Measurements from ENCODE around the gene SPATA6L. TPM values are rescaled to one million over a fixed set of nuclear protein-coding genes. Genes with fewer than 3 reads are reported as not detected.

Gene SPATA6L
- total RNA-seq, 1 experiment from 2014 or later, result 2.4 TPM

DNA sequence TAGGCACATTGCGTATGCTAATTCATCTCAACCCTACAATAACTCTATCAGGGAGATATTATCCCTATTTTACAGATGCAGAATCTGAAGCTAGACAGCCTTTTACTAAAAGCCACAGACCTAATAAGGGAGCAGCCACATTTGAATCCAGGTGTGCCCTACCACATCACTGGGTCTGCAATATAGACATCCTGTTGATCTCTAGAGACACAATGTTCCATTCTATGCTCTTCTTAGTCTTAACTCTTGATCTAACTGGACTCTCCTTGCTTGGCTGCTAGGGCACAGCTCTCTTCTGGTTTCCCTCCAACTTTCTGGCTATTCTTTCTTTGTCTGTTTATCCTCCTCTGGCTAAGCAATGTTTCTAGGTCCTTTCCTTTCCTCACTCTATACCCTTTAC lies 1.4 kb upstream of the SPATA6L start:
- Mint-ChIP-seq H3K27me3 (ENCODE audit: insufficient read depth, unreplicated experiment) (no peaks in the 10 kb centered on the region), H3K4me1 (ENCODE audit: low read depth, unreplicated experiment) (no peaks in the 10 kb centered on the region), H3K9me3 (ENCODE audit: unreplicated experiment) (no peaks in the 10 kb centered on the region), H3K4me3 (ENCODE audit: unreplicated experiment) (no peak overlapping the region), H3K27ac (ENCODE audit: unreplicated experiment) (no peak overlapping the region), H3K36me3 (ENCODE audit: insufficient read depth, unreplicated experiment) (no peaks in the 10 kb centered on the region)
- Histone ChIP-seq H3K4me1 (0 out of 2 replicates have a peak, but pooled peaks cover 12% of the 10 kb centered on the region), H3K9me3 (no peaks in the 10 kb centered on the region), H3K4me3 (ENCODE audit: low read depth, low read length) (no peak overlapping the region), H3K36me3 (ENCODE audit: control insufficient read depth, insufficient read depth, low read length) (no peaks in the 10 kb centered on the region), H3K27me3 (replicated peaks; ENCODE audit: control insufficient read depth, insufficient read depth, low read length) (no peaks in the 10 kb centered on the region)
- TF ChIP-seq, protein P1, sequence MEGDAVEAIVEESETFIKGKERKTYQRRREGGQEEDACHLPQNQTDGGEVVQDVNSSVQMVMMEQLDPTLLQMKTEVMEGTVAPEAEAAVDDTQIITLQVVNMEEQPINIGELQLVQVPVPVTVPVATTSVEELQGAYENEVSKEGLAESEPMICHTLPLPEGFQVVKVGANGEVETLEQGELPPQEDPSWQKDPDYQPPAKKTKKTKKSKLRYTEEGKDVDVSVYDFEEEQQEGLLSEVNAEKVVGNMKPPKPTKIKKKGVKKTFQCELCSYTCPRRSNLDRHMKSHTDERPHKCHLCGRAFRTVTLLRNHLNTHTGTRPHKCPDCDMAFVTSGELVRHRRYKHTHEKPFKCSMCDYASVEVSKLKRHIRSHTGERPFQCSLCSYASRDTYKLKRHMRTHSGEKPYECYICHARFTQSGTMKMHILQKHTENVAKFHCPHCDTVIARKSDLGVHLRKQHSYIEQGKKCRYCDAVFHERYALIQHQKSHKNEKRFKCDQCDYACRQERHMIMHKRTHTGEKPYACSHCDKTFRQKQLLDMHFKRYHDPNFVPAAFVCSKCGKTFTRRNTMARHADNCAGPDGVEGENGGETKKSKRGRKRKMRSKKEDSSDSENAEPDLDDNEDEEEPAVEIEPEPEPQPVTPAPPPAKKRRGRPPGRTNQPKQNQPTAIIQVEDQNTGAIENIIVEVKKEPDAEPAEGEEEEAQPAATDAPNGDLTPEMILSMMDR (IDR thresholded peaks at IDR 0.05; ENCODE audit: insufficient read depth in 1 of 2, low read depth in 1 of 2, low read length in 1 of 2, severe bottlenecking in 1 of 2, unreplicated experiment in 1 of 2), result no peak
- intact Hi-C loops (cut with micrococcal nuclease; ENCODE audit: unreplicated experiment), result loop anchor here (10.0 kb wide), 1 partner anchor 317 kb away; the partner anchor contains the start of gene JAK2
- DNase-seq, result no peak
- BruUV-seq (replicated peaks), result no TSS peak
- ChIA-PET CTCF (no interaction called here), POLR2A (no interaction called here)

DNA sequence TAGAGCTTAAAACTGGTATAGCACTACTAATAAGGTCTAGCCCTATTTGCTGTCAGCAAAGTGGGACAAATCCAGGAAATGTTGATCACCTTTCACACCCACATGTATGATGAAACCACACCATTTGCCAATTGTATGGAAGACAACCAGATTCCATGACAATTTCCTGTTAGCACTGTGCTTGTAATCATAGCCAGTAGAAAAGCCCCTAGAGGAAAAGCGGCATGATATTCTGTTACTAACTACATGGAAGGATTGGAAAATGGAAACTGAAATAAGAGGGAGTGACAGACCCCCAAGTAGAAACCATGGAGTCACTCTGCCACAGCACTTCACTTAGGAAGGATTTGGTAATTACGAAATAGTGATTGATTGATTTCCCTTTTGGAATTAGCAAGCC lies 923 bp downstream of the SPATA6L start:
- H3K4me1 Mint-ChIP-seq (ENCODE audit: low read depth, unreplicated experiment), result peaks cover 7% of the 10 kb centered on the region
- Histone ChIP-seq H3K36me3 (ENCODE audit: control insufficient read depth, insufficient read depth, low read length) (no peaks in the 10 kb centered on the region), H3K27me3 (replicated peaks; ENCODE audit: control insufficient read depth, insufficient read depth, low read length) (no peaks in the 10 kb centered on the region), H3K4me3 (ENCODE audit: low read depth, low read length) (no peak overlapping the region; the same call in 1 of the 2 replicates), H3K4me1 (0 out of 2 replicates have a peak, but pooled peaks cover 12% of the 10 kb centered on the region), H3K9me3 (no peaks in the 10 kb centered on the region)
- no peaks in the 10 kb centered on the region for H3K27me3 Mint-ChIP-seq (ENCODE audit: insufficient read depth, unreplicated experiment)
- H3K9me3 Mint-ChIP-seq (ENCODE audit: unreplicated experiment), result no peaks in the 10 kb centered on the region
- TF ChIP-seq, protein P1 (IDR thresholded peaks at IDR 0.05; ENCODE audit: insufficient read depth in 1 of 2, low read depth in 1 of 2, low read length in 1 of 2, severe bottlenecking in 1 of 2, unreplicated experiment in 1 of 2), result no peak
- no TSS peak for BruUV-seq (replicated peaks)
- H3K36me3 Mint-ChIP-seq (ENCODE audit: insufficient read depth, unreplicated experiment), result no peaks in the 10 kb centered on the region
- H3K4me3 Mint-ChIP-seq (ENCODE audit: unreplicated experiment), result peak overlapping the region; percentile 84
- intact Hi-C loops (cut with micrococcal nuclease; ENCODE audit: unreplicated experiment), result loop anchor here (10.0 kb wide), 1 partner anchor 319 kb away; the partner anchor contains the start of gene JAK2
- CTCF ChIA-PET, result no interaction called here
- no peak for DNase-seq
- POLR2A ChIA-PET, result interaction anchor here (0.8 to 1.2 kb wide), 3 partner anchors 12 to 174 kb away, joined by 3 to 5 read pairs (median 4); partner anchors contain the start of gene CDC37L1
- no peak overlapping the region for H3K27ac Mint-ChIP-seq (ENCODE audit: unreplicated experiment)

DNA sequence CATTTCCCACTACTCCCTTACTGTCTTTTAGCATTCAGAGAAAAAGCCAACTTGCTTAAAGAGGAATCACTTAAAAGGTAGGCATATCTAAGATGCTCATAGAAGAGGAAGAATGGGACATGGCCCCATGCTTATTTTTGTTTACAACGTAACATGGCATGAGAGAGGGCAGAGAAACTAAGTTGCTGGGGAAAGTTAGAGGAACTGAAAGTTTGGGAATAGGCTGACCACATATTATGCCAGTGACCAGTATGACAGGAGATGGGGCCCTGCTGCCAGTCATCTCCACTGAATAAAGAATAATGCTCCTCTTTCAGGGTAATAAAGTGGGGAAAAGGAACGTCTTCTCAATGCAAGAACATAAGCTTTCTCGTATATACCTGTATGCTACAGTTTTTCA lies 2.3 kb downstream of the SPATA6L start:
- Mint-ChIP-seq H3K4me1 (ENCODE audit: low read depth, unreplicated experiment) (peaks cover 7% of the 10 kb centered on the region), H3K27me3 (ENCODE audit: insufficient read depth, unreplicated experiment) (no peaks in the 10 kb centered on the region), H3K9me3 (ENCODE audit: unreplicated experiment) (no peaks in the 10 kb centered on the region), H3K4me3 (ENCODE audit: unreplicated experiment) (peak overlapping the region; percentile 43), H3K36me3 (ENCODE audit: insufficient read depth, unreplicated experiment) (no peaks in the 10 kb centered on the region), H3K27ac (ENCODE audit: unreplicated experiment) (no peak overlapping the region)
- ChIA-PET CTCF (no interaction called here), POLR2A (no interaction called here)
- TF ChIP-seq, protein P1 (IDR thresholded peaks at IDR 0.05; ENCODE audit: insufficient read depth in 1 of 2, low read depth in 1 of 2, low read length in 1 of 2, severe bottlenecking in 1 of 2, unreplicated experiment in 1 of 2), result no peak
- no peaks in the 10 kb centered on the region for H3K36me3 ChIP-seq (ENCODE audit: control insufficient read depth, insufficient read depth, low read length)
- no peak overlapping the region for H3K4me3 ChIP-seq (ENCODE audit: low read depth, low read length)
- no peak for DNase-seq
- H3K4me1 ChIP-seq, result 0 out of 2 replicates have a peak, but pooled peaks cover 12% of the 10 kb centered on the region
- H3K9me3 ChIP-seq, result no peaks in the 10 kb centered on the region
- intact Hi-C loops (cut with micrococcal nuclease; ENCODE audit: unreplicated experiment), result loop anchor here (5.0 to 10.0 kb wide), 3 partner anchors 78 to 321 kb away; partner anchors contain the start of genes AK3, JAK2 and RCL1
- H3K27me3 ChIP-seq (replicated peaks; ENCODE audit: control insufficient read depth, insufficient read depth, low read length), result no peaks in the 10 kb centered on the region
- BruUV-seq (replicated peaks), result TSS peak; percentile 58

All from Caco-2 (cell line).